ENCODE measurements around the gene MOCOS.

The MOCOS gene

GRCh38 chr18:36279001-36279400 is 91.7 kb downstream of the MOCOS start:
- DNase-seq: no peak

GRCh38 chr18:36281936-36282335 is 94.6 kb downstream of the MOCOS start:
- DNase-seq: peak; percentile 72 to 86

GRCh38 chr18:36283448-36283847 is 96.2 kb downstream of the MOCOS start:
- DNase-seq: peak in 1 of 2 experiments; percentile 11

- no peak for DNase-seq
Measured at GRCh38 chr18:36284268-36284667, 97.0 kb downstream of the MOCOS start.

GRCh38 chr18:36284671-36285295 is 97.5 kb downstream of the MOCOS start:
- DNase-seq: peak; percentile 39 to 72

- no peak for DNase-seq
Measured at GRCh38 chr18:36287653-36288052, 100.4 kb downstream of the MOCOS start.

GRCh38 chr18:36288689-36289088 is 101.4 kb downstream of the MOCOS start:
- no peak for DNase-seq

- no peak for DNase-seq
Measured at GRCh38 chr18:36294031-36294430, 106.7 kb downstream of the MOCOS start.

GRCh38 chr18:36295214-36295613 is 107.9 kb downstream of the MOCOS start:
- no peak for DNase-seq

- peak in 1 of 2 experiments; percentile 30 for DNase-seq
Measured at GRCh38 chr18:36295880-36296301, 108.6 kb downstream of the MOCOS start.

GRCh38 chr18:36296650-36297416 is 109.5 kb downstream of the MOCOS start:
- DNase-seq: peak; percentile 70 to 85

- DNase-seq: peak; percentile 28 to 71
Measured at GRCh38 chr18:36297417-36298125, 110.3 kb downstream of the MOCOS start, which contains the start of gene FHOD3. Gene FHOD3 (plus strand): TSS chr18:36297713. CDS start chr18:36297836, 123 bp downstream.

GRCh38 chr18:36298126-36298741 is 110.9 kb downstream of the MOCOS start:
- peak; percentile 56 to 70 for DNase-seq

- no peak for DNase-seq
Measured at GRCh38 chr18:36299015-36299414, 111.7 kb downstream of the MOCOS start.

GRCh38 chr18:36300211-36300610 is 112.9 kb downstream of the MOCOS start:
- DNase-seq: no peak

GRCh38 chr18:36301884-36302283 is 114.6 kb downstream of the MOCOS start:
- peak; percentile 14 to 46 for DNase-seq

GRCh38 chr18:36302676-36303075 is 115.4 kb downstream of the MOCOS start:
- peak in 1 of 2 experiments; percentile 65 for DNase-seq

- no peak for DNase-seq
Measured at GRCh38 chr18:36303211-36303844, 116.0 kb downstream of the MOCOS start.

GRCh38 chr18:36304723-36305122 is 117.4 kb downstream of the MOCOS start:
- no peak for DNase-seq

GRCh38 chr18:36305375-36305774 is 118.1 kb downstream of the MOCOS start:
- DNase-seq: no peak

- DNase-seq: no peak
Measured at GRCh38 chr18:36307513-36307912, 120.2 kb downstream of the MOCOS start.

- no peak for DNase-seq
Measured at GRCh38 chr18:36308711-36309435, 121.6 kb downstream of the MOCOS start.

All from NCI-H524 (cell line).